Mammary epithelial cell (primary cell): ENCODE results near the gene FBXO42.

Experiments used
- CTCF ChIP-seq, 2 donors: IDR thresholded peaks in 1 of 2; conservative IDR thresholded peaks in 1 of 2; 2 replicates each; pipeline ENCODE4 v1.5.1; 2011 to 2012; ENCODE audit warnings: inconsistent platforms in 2 of 2, low read length in 2 of 2, mild to moderate bottlenecking in 2 of 2, control low read depth in 1 of 2, low read depth in 1 of 2; ENCODE audit not compliant: insufficient read depth in 1 of 2; ENCODE audit errors: extremely low read depth in 1 of 2
- EZH2 ChIP-seq: IDR thresholded peaks from 2 replicates; pipeline ENCODE4 v1.6.1; 2012; ENCODE audit warnings: low read length, inconsistent platforms, borderline replicate concordance

- TF ChIP-seq CTCF (conservative IDR thresholded peaks at IDR 0.05 in 1 of 2, IDR thresholded peaks at IDR 0.05 in 1 of 2; ENCODE audit: extremely low read depth in 1 of 2, insufficient read depth in 1 of 2, low read depth in 1 of 2, low read length in 2 of 2) (no peak), EZH2 (no peak)
Observed at GRCh38 chr1:16239972-16240491, 112.2 kb downstream of the FBXO42 start.
